Measurements from ENCODE around the gene NRSN2.
A peak's percentile ranks its signal among the peaks of the same experiment; 100 is the strongest.

Gene NRSN2

GRCh38 chr20:396252-396618 is 49.3 kb downstream of the NRSN2 start:
- no peak for DNase-seq

GRCh38 chr20:396619-397431 is 49.9 kb downstream of the NRSN2 start:
- DNase-seq = no peak

GRCh38 chr20:397432-398237 is 50.7 kb downstream of the NRSN2 start:
- DNase-seq = no peak

GRCh38 chr20:399182-399707 is 52.3 kb downstream of the NRSN2 start:
- DNase-seq = no peak

GRCh38 chr20:400128-400453 is 53.2 kb downstream of the NRSN2 start:
- no peak for DNase-seq

DNA sequence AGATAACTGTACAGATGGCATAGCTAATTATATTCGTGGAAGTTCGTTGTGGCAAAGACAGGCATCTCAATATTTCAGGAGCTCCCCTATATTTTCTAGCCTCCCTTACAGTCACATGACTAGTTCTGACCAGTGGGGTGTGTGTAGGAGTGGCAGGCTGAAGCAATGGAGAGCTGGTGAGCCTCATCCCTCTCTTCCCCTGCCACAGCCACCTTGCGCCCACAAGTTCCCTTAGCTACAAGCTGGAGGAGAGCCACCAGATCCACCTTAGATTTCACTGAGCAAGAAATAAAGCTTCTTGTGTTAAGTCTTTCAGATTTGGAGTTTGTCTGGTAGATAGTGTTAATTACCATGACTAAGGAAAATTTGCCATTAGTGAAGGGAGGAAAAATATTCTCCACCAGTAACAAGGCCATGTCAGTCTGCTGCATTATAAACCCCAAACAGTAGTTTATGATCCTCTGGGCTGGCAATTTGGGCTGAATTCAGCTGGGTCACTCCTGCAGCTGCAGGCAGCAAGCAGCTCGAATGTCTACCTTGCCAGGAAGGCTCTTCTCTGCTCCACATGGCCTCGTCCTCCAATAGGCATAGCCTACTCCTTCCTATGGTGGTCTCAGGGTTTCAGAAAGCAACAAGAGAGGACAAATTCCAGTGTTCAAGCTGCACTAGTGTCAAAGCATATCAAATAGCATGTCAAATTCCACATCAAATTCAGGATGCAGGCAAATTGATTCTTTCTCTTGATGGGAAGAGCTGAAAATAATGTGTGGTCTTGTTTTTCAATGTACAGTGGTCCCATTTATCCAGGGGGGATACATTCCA is 53.8 kb downstream of the NRSN2 start:
- DNase-seq = peak in 14 of 58 donors; percentile 6 to 55 (median 22)

DNA sequence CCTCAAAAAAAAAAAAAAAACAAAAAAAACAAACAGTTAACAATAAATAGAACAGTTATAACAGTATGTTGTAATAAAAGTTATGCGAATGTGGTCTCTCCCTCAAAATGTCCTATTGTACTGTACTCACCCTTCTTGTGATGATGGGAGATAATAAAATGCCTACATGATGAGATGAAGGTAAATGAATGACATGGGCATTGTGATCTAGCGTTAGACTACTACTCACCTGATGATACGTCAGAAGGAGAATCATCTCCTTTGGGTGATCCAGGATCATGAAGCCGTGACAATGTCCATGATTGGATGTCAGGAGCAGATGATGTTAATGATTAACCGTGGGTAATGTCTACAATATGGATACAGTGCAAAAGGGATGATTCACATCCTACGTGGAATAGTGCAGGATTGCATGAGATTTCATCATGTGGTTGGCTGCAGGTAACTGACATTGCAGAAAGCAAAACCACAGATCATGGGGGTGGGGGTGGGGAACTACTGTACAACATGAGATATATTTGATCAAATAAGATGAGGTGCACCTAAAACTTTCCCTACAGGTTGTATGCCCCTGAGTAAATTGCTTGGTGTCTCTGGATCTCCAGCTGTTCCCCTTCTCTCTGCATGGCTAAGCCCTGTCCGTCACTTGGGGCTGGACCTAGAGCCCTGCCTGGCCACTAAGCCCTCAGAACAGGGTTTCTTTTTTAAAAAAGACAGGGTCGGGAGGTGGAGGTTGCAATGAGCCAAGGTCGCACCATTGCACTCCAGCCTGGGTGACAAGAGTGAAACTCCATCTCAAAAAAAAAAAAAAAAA is 55.0 kb downstream of the NRSN2 start:
- no peak for DNase-seq

GRCh38 chr20:402496-402885 is 55.6 kb downstream of the NRSN2 start:
- no peak for DNase-seq

- DNase-seq = no peak
Observed at GRCh38 chr20:402898-403581, 56.1 kb downstream of the NRSN2 start.

DNA sequence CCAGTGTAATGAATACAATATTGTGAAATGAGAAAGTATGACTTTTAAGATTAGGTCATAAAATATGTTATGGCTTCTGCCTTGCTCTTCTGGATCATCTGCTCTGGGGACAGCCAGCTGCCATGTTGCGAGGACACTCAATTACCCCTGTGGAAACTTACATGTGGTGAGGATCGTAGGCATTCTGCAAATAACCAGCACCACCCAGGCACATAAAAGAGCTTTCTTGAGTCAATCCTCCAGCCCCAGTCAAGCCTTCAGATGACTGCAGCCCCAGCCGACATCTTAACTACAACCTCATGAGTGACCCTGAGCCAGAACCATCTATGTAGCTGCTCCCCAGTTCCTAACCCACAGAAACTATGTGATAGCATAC is 56.7 kb downstream of the NRSN2 start:
- no peak for DNase-seq

- no peak for DNase-seq
Observed at GRCh38 chr20:404088-404487, 57.2 kb downstream of the NRSN2 start.

All from anterior cingulate cortex (tissue), 58 donors.